HG03520 (cell line): ENCODE data around the gene ETFB.

Experiments
- ATAC-seq: cut with Tn5 transposase; IDR thresholded peaks from one replicate; pipeline ENCODE4 v1.9.1; 2021; ENCODE audit warnings: mild to moderate bottlenecking, moderate library complexity; ENCODE audit not compliant: unreplicated experiment

The ETFB gene

DNA sequence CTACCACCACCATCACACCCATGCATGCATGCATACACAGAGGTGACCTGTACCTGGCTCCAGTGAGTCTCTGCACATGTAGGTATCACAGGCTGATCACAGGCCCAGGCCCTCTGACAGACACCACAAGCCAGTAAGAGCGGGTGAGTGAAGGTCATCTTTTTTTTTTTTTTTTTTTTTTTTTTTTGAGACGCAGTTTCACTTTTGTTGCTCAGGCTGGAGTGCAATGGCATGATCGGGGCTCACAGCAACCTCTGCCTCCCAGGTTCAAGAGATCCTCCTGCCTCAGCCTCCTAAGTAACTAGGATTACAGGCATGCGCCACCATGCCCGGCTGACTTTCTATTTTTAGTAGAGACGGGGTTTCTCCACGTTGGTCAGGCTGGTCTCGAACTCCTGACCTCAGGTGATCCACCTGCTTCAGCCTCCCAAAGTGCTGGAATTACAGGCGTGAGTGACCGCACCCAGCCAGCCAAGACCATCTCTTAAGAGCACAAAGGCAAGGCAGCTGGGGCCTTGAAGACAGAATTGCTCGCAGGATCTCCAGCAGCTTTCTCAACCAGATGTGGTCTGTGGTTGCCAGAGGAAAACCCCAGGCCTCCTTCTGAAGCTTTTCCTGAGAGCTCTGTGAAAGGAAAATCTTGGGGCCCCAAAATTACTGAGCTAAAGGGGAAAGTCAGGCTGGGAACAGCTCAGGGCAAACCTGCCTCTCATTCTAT is 9.5 kb upstream of the ETFB start:
- no peak for ATAC-seq

DNA sequence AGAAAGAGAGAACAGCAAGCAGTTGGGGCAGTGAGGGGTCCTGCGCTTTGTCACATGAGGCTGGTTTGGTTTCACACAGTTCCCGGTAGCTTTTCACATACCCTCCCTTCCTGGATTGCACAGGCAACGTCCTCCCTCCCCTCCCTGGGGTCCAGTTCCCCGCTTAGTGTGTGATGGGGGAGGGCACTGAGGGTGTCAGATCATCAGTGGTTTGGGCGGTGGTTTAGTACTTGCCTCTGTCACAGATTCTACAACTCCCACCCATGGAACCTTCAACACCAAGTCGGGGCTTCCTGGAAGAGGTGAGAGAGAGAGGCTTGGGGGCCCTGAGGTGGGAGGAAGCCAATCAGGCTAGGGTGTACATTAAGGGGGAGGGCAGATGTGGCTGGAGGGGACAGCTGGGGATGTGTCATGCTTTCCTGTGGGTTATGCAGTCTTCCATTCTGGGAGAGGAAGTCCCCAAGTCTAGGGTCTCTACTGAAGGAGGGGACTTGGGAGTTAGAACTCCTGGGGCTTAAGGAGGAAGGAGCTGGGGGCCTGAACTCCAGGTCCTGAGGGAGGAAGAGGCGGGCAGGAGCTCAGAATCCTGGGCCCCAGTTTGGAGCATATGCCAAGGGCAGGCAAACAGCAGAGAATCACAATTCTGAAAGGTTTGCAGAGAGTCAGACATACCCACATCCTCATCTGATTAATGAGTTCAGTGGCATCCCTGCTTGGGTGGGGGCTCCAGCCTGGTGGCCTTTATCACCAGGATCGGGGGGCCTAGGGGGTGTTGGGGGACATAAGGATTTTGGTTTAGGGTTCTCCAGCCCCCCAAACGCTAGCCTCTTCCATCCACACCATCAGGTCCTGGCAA is 6.7 kb upstream of the ETFB start, which contains the start of gene NKG7:
Gene NKG7 (minus strand): TSS at position 6 of the 856 bp plus-strand sequence. CDS start 119 bp downstream, outside the sequence.
- no peak for ATAC-seq

GRCh38 chr19:51372021-51372648 is 5.9 kb upstream of the ETFB start:
- ATAC-seq: no peak

GRCh38 chr19:51371186-51371690 is 5.0 kb upstream of the ETFB start:
- ATAC-seq: no peak

DNA sequence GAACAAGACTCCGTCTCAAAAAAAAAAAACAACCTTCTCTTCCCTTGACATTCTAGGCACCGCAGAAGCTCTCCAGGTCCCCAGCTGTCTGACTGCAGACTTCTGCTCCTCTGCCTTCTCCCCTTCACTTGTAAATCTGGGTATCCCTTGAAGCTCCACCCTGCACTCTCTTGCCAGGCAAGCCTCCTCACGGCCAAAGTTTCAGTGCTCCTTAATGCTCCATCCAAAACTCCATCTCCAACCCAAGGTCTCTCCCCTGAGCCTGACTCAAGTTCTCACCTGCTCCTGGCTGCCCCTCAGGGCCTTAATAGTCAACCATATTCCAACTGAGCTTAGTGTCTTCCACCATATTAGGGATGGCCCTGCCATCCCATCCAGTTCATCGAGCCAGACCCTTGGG is 4.0 kb upstream of the ETFB start:
- ATAC-seq: no peak

DNA sequence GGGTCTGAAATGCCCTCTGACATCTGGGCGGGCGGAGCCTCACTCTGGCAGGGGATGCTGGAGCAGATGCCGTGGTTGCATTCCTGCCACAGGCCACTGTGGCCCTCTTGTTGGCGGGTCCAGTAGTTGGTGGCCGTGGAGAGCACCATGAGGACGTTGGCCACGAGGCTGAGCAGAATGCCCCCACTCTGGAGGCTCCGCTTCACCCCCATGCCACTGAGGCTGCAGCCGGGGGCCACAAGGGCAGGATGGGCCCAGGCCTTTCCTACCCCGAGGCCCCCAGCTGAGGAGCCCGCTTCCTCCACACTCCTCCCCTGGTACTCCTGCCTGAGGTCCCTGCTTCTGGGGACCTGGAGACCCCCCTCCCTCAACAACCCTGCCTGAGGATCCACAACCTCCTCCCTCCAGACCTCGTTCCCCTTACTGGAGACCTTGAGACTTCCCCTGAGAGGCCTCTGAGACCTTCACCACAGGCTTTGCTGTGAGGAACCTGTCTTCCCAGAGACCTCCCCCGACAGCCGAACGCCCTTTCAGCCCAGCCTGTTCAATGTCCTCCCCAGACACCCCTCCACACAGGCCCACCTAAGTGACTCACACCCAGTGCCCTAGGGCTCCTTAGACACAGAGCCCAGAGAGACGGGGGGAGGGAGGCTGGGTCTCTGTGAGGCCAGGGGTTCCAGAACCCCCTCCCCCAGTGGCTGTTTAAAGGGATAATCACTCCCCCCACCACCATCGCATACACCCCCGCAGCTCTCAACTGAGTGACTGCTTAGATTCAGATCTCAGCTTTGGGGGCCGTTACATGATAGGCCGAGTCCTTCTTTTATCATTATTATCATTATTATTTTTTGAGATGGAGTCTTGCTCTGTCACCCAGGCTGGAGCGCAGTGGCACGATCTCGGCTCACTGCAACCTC is 2.4 kb upstream of the ETFB start, which contains the start of gene CLDND2:
Gene CLDND2 (minus strand): TSS at position 638 of the 917 bp plus-strand sequence. CDS start 426 bp downstream, at position 212.
- no peak for ATAC-seq

- peak; percentile 67 for ATAC-seq
Measured at GRCh38 chr19:51367565-51368365, 1.6 kb upstream of the ETFB start.

GRCh38 chr19:51367255-51367564 is 1.0 kb upstream of the ETFB start:
- no peak for ATAC-seq

DNA sequence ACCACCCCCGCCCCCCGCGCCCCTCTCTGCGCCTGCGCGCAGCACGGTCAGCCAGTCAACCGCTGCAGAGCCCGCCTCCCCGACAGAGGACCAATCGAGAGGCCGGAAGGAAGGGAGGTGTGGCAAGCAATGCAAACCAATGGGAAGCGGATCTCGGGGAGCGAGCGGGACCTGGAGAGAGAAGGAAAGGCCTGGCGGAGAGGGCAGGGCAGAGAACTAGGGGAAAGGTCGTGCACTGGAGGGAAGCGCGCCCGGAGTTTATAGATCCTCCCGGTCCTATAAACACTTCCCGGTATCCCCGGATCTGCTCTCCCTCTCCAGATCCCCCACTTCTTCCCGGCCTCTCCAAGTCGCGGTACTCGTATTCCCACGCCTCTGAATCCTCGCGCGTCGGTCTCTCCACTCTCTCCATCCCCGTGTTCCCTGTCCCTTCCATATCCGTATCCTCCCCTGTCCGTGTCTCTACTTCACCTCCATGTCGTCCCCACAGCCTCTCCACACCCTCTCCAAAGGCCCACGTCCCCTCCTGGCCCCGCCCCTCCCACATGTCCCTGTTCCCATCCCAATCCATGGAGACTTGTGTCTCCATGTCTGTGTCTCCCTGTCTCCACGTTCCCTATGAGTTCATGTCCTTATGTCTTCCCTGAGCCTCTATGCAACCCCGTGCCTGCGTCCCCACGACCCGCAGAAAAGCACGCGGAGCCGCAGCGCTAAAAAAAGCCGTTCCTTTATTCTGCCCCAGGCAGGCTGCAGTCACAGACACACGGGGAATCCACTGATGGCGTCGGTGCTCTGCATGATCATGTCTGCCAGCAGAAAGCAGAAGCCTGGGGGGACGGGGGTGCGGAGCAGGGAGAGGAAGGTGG is 434 bp upstream of the ETFB start:
- peak; percentile 43 for ATAC-seq

- no peak for ATAC-seq
Measured at GRCh38 chr19:51365211-51365964, 800 bp downstream of the ETFB start.

- ATAC-seq: no peak
Measured at GRCh38 chr19:51364200-51365106, 1.7 kb downstream of the ETFB start.

DNA sequence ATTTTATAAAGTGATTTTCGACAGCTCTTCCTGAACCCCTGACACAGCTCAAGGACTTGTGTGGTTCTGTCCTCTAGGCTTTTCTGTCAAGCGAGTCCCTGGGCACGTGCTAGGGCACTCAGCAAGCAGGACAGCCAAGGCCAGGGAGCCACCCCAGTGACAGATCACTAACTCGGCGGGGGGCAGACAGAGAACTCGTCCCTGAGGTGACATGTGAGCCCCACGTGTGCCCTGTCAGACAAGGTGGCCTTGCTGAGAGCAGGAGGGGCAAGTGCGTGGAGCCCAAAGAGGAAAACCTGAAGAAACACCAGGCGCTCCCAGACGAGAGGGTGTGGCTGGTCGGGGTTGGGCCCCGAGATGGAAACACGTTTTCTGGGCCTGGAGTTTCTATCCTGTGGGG is 4.9 kb downstream of the ETFB start:
- ATAC-seq: no peak

- ATAC-seq: no peak
Measured at GRCh38 chr19:51359294-51359693, 6.9 kb downstream of the ETFB start.

DNA sequence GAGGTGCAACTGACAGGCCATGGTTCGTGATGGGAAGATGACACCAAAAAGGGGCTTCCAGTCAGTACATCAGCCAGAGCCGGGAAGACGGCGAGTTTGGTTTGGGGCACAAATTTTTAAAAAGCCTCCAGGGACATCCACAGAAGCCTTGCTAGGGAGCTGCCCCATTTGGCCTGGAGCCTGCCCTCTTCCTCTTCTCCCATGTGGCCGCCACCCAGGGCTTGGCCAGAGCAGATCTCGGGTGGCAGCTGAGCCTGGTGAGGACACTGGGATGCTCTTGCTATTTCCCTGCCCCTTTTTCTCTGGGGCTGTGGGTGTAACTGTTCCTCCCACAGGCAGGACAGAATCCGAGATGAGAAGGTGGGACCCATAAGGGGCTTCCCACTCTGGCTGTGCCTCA is 8.2 kb downstream of the ETFB start:
- ATAC-seq: no peak

DNA sequence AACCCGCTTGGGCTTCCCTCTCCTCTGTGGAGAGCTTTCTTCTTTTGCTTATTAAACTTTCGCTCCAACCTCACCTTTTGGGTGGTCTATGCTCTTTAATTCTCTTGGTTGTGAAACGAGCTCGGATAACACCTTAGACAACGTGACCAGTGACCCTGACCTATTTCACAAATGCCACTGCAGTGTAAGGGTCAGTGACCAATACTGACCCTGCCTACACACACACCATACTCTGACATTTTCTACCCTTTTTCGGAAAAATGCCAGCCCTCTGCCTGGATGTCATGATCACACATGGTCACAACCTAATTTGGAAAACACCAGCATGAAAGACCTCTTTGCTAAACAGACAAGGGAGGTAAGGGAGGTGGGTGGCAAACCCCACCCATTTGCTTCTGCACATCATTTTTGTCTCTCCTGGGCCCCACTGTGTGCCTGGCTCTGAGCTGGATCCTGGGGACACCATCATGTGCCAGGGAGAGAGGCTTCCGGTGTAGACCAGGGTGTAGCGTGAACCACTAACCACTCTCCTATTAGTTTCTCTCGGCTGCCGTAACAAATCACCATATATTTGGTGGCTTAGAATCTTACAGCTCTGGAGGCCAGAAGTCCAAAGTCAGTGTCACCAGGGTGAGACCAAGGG is 9.9 kb downstream of the ETFB start:
- no peak for ATAC-seq

DNA sequence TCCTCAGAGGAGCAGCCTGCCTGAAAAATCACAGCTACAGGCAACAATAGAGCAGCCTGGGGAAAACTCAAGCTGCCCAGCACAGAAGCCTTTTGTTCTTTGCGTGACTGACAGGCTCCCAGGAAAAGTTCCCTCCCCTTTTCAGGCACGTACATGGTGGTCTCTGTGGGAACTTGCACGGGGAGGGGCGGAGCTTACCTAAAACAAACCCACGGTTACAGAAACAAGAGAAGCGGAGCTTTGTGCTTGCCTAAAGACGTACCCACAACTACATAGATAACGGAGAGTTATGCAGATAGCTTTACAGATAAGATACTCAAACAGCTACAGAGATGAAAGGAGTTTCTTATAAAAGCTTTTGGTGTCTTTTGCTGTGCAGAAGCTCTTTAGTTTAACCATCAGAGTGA is 11.4 kb downstream of the ETFB start:
- ATAC-seq: no peak
